ENCODE data around the gene MBOAT7.
"Not testable (repeated sequence)": the region's sequence is repeated elsewhere in the genome, so short reads cannot be mapped to it uniquely, and the experiment has no call there.

Gene MBOAT7

DNA sequence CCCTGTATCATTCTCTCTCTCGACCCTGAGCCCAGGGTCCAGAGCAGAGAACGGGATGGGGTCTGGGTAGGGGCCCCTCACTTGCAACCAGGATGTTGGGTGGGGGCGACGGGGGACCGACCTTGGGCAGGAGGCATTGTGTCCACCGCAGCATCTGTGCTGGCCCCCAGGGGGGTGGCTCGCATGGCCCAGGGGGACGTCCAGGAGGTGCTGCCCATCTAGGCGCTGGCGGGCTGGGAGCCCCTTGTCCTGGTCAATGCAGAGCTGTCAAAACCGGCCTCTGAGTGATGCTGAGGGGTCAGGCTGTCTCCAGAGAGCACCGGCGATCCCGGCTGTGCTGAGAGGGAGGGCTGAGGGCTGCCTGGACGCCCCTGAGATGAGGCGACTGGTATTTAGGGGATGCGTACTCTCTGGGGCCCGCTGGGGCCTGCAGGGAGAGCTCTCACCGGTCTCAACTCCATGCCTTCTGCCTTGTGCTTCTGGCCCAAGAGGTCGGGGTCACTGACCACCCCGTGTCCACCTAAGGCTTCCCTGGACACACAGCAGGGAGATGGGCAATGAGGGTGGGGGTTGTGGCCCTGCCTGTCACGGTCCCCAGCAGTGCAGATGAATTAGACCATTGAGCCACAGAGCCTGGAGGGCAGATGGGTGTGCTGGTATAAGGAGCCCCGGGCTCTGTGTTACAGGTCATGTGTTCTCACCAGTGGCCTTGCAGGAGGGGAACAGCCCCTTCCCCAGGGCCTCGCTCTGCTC lies 19.9 kb upstream of the MBOAT7 start:
- no peak for DNase-seq (ENCODE audit: low read depth)

DNA sequence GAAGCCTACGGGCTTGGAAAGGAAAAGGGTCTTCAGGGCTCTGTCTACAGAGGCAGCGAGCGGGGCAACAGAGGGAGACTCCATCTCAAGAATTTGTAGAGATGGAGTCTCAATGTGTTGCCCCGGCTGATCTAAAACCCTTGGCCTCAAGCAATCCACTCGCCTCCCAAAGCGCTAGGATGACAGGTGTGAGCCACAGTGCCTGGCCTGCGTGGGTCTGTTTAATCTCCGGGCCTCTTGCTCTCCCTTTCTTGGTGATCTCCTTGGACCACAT lies 19.3 kb upstream of the MBOAT7 start:
- DNase-seq (ENCODE audit: low read depth) = no peak

DNA sequence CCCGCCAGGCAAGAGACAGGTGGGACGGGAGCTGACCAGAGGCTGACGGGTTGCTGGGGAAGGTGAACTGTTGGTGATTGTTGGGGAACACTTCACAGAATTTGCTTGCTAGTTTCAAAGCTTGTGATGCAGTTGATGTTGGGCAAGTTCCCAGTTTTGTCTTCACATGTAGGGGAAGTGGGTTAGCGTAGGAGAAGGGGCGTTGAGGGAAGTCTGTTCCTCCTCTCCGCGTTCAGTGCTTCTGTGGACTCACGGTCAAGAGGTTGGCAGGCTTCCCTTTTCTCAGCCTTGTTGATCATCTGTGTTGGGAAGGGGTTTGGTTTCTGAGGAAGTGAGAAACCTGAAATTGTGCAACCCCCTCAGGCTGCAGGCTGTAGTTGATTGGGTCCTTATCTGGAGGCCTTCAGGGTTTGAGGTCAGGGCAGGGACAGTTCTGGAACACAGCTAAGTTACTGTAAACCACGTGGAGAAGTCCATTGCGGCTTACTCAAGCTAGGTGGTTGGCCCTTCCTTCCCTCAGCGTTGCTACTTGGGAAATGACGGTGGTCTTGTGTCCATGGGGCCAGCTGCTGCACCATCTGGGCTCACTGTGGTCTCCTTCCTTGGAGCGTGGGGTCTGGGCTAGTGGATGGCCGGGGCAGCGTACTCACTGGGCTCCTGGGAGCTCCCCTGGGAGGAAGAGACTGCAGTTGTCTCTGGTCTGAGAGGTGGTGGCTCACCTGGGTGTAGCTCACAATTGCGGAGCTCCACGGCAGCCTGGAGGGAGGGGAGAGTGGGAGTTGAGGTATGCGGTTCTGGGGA lies 18.8 kb upstream of the MBOAT7 start:
- no peak for DNase-seq (ENCODE audit: low read depth)

DNA sequence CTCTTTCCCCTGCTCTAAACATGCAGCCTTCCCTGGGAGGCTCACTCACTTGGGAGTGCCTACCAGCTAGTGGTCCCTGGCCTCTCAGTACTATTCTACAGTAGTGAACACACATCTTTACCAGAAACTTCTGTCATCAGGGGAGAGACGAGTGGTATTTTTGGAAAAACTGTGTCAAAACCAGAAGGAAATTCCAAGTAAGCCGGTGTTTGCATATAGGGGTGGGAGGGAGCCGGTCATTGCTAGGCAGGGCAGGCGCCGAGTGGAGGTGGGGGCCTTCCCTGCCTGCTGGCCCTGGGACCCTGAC lies 18.2 kb upstream of the MBOAT7 start:
- DNase-seq (ENCODE audit: low read depth) = no peak

DNA sequence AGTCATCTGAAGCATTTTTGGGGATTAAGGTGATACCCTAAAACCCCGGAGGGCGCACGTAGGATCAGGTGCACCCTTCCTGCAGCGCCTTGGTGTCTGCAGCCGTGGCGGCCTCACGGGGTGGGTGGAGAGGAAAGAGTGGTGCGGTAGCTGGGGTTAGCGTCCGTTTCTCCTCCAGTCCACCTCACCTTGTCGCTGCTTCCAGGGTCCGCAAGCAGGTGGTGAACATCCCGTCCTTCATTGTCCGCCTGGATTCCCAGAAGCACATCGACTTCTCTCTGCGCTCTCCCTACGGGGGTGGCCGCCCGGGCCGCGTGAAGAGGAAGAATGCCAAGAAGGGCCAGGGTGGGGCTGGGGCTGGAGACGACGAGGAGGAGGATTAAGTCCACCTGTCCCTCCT lies 17.8 kb upstream of the MBOAT7 start:
- DNase-seq (ENCODE audit: low read depth) = not testable (repeated sequence)

DNA sequence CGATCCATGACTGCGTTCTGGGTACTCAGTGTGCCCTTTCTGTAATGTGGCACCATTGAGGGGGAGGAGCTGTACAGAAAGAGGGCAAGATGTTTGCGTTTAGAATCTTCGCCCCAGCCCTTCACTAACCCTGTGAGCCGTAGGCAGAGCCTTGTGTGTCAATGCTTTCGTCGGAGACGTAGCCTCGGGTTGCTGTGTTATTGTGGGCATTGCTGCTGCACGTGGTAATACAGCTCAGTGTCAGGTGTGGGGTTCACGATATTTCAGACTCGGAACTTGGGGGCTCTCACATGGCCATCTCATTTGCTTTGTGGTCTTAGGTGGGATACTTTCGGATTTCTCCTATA lies 17.4 kb upstream of the MBOAT7 start:
- DNase-seq (ENCODE audit: low read depth) = no peak

DNA sequence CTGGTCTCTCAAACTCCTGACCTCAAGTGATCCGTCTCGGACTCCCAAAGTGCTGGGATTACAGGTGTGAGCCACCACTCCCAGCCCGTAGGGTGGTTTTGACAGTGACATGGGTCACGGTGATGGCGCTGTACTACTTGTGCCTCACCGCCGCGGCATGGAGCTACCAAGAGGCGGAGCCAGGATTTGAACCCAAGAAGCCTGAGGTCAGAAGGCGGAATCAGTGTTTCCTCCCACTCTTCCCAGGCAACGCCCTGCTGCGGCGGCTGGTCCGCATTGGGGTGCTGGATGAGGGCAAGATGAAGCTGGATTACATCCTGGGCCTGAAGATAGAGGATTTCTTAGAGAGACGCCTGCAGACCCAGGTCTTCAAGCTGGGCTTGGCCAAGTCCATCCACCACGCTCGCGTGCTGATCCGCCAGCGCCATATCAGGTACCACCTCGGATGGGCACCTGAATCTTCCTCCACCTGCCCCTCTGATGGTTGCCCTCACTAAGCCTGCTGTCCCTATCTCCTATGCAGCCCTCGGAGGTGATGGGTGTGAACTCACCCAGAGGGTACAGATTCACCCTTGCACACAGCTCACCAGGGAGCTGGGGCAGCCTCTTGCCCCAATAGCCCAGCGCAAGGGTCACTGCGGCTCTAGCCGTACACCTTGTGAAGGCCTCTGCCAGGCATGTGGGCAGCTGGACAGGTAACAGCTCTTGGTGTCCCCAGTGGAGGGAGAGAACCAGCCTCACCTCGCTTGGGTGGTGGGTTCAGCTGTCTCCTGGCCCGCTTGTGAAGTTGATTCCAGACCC lies 16.9 kb upstream of the MBOAT7 start:
- DNase-seq (ENCODE audit: low read depth) = no peak

DNA sequence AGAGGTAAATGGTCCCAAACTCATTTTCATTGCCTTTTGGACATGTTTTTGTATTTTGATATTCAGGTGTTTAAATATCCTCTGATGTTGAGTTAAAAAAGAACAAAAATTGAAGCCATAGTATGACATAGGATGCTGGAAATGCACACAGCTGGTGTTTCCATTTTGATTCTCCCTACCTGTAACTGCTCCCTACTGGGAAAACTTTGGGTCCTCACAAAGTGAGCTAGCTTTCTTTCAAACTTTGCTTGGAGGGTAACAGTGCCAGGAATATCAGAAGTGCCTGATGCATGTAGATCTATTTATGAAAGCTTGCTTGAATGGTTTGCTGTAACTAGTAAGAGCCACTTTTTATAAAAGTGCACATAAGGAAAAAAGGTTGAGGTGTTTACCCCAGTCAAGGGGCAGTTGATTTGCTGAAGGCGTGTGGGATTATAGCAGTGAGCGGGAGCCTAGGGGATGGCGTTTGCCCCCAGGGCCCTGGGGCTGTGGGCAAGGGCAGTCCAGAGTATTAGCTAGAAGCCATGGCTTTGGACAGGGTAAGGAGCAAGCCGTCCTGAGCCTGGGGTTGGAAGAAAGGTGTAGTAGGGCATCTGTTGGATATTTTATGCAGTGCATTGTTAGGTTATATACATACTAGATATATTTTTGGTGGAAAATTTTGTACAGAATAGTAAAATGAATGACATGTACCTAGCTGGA lies 15.5 kb upstream of the MBOAT7 start:
- no peak for DNase-seq (ENCODE audit: low read depth)

DNA sequence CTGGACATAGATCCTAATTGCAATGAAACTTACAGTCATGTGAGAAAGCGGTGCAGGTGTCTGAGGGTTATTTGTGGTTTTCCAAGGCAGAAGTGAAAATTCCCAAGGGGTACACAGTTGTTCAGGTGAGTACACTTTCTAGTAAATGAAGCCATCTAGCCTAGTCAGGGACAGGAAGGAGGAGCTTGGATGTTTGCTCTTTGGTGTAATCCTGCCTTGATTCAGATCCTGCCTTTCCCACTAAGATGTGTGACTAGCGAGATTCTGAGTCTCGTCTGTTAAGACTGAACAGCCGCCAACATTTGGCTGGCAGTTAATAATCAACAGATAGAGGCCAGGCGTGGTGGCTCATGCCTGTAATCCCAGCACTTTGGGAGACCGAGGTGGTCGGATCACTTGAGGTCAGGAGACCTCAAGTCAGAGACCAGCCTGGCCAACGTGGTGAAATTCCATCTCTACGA lies 13.8 kb upstream of the MBOAT7 start:
- DNase-seq (ENCODE audit: low read depth) = no peak

DNA sequence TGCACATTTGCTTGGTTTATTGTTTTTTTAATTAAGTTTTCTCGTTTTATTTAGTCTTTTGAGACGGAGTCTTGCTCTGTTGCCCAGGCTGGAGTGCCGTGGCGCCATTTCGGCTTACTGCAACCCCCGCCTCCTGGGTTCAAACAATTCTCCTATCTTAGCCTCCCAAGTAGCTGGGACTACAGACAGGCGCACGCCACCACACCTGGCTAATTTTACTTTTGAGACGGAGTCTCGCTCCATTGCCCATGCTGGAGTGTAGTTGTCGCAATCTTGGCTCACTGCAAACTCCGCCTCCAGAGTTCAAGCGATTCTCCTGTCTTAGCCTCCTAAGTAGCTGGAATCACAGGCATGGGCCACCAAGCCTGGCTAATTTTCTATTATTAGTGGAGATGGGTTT lies 12.6 kb upstream of the MBOAT7 start:
- DNase-seq (ENCODE audit: low read depth) = no peak

DNA sequence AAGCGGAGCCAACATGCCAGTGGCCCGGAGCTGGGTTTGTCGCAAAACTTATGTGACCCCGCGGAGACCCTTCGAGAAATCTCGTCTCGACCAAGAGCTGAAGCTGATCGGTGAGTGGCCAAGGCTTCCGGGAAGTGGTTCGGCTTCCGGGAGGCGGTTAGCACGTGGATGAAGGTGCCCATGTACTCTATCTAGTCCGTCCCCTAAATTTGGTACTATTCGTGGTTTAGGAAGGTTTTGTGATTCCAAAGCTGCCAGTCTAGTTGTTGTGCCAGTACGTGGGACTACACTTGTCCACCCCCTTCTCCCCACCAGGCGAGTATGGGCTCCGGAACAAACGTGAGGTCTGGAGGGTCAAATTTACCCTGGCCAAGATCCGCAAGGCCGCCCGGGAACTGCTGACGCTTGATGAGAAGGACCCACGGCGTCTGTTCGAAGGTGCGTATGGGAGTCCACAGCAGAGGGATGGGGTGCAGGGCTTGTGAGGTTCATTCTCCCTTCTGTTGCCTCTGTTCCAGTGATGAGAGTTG lies 11.9 kb upstream of the MBOAT7 start:
- no peak for DNase-seq (ENCODE audit: low read depth)

DNA sequence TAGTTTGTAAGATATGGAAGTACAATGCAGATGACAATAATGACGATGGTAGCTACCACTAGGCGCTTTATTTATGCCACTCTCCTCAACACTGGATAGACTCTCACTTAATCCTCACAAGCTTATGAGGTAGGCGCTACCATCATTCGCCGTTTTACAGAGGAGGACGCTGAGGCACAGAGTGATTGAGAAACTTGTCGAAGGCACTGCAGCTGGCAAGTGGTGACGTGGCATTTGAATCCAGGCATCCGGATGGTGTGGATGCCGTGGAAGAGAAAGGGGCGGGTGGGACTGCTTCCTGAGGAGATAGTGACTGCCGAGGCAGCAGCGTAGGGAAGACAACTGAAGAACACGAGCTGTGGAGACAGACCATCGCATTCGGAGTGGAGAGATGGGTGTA lies 10.0 kb upstream of the MBOAT7 start:
- DNase-seq (ENCODE audit: low read depth) = no peak

DNA sequence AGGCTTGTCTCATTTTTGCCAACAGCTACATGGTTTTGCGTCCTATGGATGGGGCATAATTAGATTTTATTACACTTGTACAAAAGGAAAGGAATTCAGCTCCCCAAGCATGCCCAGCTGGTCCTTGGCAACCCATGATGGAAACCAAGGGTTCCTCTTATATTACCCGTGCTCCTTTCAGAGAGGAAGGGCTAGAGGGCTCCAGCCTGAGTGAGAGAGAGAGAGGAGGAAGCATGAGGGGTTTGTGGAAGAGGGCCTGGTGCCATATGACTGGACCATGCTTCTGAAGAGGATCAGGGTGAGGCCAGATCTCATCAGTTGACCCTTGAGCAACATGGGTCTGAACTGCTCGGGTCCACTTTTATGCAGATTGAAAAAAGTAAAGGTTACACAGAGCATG lies 7.7 kb upstream of the MBOAT7 start:
- no peak for DNase-seq (ENCODE audit: low read depth)

DNA sequence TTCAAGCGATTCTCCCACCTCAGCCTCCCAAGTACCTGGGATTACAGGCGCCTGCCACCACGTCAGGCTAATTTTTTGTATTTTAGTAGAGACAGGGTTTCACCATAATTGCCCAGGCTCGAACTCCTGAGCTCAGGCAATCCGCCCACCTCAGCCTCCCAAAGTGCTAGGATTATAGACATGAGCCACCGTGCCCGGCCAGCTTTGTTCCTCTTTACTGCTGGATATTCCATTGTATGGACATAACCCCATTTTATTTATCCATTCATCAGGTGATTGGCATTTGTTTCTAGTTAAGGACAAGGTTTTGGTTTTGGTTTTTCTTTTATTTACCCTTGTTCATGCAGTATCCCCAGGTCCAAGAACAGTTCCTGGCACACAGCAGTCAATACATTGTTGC lies 7.2 kb upstream of the MBOAT7 start:
- DNase-seq (ENCODE audit: low read depth) = no peak

DNA sequence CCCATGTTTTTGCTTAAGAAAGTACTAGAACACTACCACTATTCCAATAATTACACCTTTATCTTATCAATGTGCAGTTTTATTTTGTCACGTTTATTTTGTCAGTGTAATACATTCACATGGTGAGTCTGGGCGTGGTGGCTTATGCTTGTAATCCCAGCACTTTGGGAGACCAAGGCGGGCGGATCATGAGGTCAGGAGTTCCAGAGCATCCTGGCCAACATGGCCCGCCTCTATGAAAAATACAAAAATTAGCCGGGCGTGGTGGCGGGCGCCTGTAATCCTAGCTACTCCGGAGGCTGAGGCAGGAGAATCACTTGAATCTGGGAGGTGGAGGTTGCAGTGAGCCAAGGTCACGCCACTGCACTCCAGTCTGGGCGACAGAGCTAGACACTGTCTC lies 5.1 kb upstream of the MBOAT7 start:
- DNase-seq (ENCODE audit: low read depth) = not testable (repeated sequence)

DNA sequence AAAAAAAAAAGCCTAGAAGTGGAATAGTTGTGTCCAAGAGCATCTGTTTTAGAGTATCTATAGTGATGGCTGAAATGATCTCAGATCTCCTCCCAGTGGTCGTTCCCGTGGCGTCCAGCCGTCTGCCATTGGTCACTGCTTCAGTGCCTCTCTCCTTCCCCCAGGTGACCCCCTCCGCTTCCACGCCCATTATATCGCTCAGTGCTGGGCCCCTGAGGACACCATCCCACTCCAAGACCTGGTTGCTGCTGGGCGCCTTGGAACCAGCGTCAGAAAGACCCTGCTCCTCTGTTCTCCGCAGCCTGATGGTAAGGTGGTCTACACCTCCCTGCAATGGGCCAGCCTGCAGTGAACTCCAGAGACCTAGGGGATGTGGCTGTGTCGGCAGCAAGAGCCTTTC lies 3.6 kb upstream of the MBOAT7 start:
- DNase-seq (ENCODE audit: low read depth) = no peak

DNA sequence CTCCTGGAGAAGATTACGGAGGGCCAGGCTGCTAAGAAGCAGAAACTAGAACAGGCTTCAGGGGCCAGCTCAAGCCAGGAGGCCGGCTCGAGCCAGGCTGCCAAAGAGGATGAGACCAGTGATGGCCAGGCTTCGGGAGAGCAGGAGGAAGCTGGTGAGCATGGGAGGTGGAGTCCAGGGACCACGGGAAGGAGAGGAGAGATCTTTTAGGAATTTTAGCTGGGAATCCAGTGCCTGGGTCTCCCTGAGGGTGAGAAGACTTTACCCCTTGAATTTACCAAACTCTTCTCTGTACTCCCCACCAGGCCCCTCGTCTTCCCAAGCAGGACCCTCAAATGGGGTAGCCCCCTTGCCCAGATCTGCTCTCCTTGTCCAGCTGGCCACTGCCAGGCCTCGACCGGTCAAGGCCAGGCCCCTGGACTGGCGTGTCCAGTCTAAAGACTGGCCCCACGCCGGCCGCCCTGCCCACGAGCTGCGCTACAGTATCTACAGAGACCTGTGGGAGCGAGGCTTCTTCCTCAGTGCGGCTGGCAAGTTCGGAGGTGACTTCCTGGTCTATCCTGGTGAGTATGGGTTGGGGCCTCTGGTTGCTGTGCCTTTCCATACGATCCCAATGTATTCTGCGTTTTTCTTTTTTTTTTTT lies 2.6 kb upstream of the MBOAT7 start:
- DNase-seq (ENCODE audit: low read depth) = no peak

DNA sequence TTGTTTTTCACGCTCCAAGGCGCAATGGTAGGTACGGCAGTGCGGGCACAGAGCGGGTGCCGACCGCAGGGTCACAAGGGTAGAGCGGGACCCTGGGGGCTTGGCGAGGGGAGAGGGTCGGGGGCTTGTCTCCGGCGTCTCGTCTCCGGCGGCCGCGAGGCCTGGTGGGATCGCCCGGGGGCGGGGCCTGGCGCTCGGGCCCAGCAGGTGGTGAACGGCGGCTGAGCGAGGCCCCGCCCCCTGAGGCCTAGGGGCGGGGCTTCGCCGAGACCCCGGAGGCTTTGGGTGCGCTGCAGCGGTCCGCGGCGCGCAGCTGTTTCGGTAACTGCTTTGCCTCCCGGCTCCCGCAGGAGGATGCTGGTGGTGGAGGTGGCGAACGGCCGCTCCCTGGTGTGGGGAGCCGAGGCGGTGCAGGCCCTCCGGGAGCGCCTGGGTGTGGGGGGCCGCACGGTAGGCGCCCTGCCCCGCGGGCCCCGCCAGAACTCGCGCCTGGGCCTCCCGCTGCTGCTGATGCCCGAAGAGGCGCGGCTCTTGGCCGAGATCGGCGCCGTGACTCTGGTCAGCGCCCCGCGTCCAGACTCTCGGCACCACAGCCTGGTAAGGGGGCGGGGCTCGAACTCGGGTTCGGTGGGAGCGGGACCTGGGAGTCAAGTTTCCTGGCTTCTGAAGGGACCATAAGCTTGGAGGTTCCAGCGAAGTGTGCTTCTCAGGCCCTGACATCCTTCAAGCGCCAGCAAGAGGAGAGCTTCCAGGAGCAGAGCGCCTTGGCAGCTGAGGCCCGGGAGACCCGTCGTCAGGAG lies 1.8 kb upstream of the MBOAT7 start, which contains the start of gene TSEN34:
Gene TSEN34 (plus strand): TSS at position 298 of the 800 bp plus-strand sequence. CDS start 57 bp downstream, at position 355.
- DNase-seq (ENCODE audit: low read depth) = peak; percentile 77

DNA sequence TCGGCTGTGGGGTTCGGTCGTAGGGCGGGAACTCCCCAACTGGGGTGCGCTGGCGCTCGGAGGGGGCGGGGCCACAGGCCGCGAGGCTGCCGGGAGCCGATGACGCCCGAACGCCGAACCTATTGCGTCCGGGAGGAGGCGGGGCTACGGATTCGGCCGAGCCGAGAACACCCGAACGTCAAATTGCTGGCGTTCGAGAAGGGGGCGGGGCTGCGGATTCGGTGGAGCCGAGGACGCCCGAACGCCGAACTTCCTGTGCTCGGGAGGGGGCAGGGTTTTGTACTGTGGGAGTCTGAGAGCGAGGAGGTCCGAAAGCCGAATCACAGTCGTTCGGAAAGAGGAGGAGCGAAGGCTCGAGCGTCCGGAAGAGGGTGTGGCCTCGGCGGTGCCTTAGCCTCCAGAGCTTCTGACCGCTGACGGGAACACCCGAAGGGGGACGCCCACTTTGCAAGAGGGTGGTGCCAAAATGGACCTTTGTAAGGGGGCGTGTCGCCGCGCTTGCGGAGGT lies 1.2 kb upstream of the MBOAT7 start:
- DNase-seq (ENCODE audit: low read depth) = peak; percentile 100

DNA sequence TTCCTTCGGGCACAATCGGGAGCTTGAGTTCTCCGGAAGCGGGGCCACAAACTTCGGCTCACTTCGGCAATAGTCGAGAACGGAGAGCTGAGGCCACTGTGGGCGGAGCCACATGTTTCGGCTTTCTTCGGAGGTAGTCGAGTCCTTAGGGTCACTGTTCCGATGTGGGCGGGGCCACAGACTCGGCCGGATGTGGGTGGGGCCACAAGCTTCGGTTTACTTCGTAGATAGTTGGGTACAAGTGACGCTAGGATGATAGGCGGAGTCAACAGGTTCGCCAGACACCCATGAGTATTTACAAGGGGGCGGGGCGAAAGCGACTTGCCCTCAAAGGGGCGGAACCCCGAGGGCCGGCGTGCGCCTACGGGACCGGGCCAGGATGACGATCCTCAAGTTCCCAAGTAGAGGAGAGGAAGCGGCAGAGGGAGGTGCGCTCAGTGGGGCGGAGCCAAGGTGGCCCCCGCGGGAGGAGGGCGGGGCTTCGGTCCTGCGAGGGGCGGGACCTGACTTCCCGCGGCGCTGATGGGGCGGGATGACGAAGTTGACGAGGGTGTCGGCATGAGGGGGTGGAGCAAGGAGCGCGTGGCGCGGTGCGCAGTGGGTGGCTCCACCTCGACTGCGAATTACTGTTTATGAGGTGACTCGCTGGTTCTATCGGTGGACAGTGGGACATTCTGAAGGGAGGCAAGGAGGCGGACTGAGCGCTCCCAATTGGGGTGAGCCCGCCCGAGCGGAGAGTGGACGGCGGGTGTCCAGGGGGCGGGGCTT lies 539 bp upstream of the MBOAT7 start:
- DNase-seq (ENCODE audit: low read depth) = peak; percentile 100

Data from activated gamma-delta T cell treated with anti-CD3 and anti-CD28 coated beads, Interleukin-2, amount 50 U/mL, for 16 hours (primary cell).